ENCODE measurements around the gene SETD6.

GRCh38 chr16:58481931-58482330 is 33.4 kb upstream of the SETD6 start:
- TF ChIP-seq CTCF (IDR thresholded peaks at IDR 0.05; ENCODE audit: low read depth, low read length) (no peak), EZH2phosphoT487 (IDR thresholded peaks at IDR 0.05; ENCODE audit: low read depth) (no peak)
